ENCODE data around the gene GRB7.

GRCh38 chr17:39781861-39782213 lies 44.1 kb downstream of the GRB7 start:
- TF ChIP-seq, protein P1, sequence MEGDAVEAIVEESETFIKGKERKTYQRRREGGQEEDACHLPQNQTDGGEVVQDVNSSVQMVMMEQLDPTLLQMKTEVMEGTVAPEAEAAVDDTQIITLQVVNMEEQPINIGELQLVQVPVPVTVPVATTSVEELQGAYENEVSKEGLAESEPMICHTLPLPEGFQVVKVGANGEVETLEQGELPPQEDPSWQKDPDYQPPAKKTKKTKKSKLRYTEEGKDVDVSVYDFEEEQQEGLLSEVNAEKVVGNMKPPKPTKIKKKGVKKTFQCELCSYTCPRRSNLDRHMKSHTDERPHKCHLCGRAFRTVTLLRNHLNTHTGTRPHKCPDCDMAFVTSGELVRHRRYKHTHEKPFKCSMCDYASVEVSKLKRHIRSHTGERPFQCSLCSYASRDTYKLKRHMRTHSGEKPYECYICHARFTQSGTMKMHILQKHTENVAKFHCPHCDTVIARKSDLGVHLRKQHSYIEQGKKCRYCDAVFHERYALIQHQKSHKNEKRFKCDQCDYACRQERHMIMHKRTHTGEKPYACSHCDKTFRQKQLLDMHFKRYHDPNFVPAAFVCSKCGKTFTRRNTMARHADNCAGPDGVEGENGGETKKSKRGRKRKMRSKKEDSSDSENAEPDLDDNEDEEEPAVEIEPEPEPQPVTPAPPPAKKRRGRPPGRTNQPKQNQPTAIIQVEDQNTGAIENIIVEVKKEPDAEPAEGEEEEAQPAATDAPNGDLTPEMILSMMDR (IDR thresholded peaks at IDR 0.05; ENCODE audit: low read depth, low read length) = no peak
- TF ChIP-seq, protein P2, sequence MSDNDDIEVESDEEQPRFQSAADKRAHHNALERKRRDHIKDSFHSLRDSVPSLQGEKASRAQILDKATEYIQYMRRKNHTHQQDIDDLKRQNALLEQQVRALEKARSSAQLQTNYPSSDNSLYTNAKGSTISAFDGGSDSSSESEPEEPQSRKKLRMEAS (IDR thresholded peaks at IDR 0.05; ENCODE audit: low read depth, low read length) = no peak
- TF ChIP-seq POLR2A (IDR thresholded peaks at IDR 0.05; ENCODE audit: extremely low read depth, insufficient read length) = no peak
